Vagina (tissue), 2 donors: ENCODE results near the gene GPC5. TPM values are rescaled to one million over a fixed set of nuclear protein-coding genes. Genes with fewer than 3 reads are reported as not detected.

ENCODE experiments used
- DNase-seq, 2 donors: peaks; one replicate each; pipeline ENCODE4 v3.0.0-alpha.2; 2017; ENCODE audit errors: extremely low spot score in 2 of 2
- H3K27ac ChIP-seq: fragments of 200-600 bp; sonication (generic); one replicate; pipeline ENCODE4 v1.5.1; 2019
- H3K27me3 ChIP-seq: fragments of 200-600 bp; sonication (generic); one replicate; pipeline ENCODE4 v1.5.1; 2019
- H3K36me3 ChIP-seq, 2 donors: fragments of 200-600 bp; sonication (generic); one replicate each; pipeline ENCODE4 v1.5.1; 2017 to 2019
- H3K4me1 ChIP-seq: fragments of 200-600 bp; sonication (generic); one replicate; pipeline ENCODE4 v1.5.1; 2019
- H3K4me3 ChIP-seq, 2 donors: fragments of 200-600 bp; sonication (generic); 1 replicate in 1 of 2; 2 replicates in 1 of 2; pipeline ENCODE4 v1.5.1; 2016 to 2019
- H3K9me3 ChIP-seq: fragments of 200-600 bp; sonication (generic); one replicate; pipeline ENCODE4 v1.5.1; 2019
- CTCF ChIP-seq, 3 experiments: fragments of 450-650 bp in 2 of 3; fragments of 200-600 bp in 1 of 3; sonication (generic) in 1 of 3; IDR thresholded peaks; one replicate each; pipeline ENCODE4 v1.5.1; 2017 to 2019; ENCODE audit warnings: antibody characterized with exemption in 3 of 3, mild to moderate bottlenecking in 2 of 3, moderate library complexity in 2 of 3
- POLR2A ChIP-seq, 2 donors: fragments of 450-650 bp; IDR thresholded peaks; one replicate each; pipeline ENCODE4 v1.6.1; 2017; ENCODE audit warnings: antibody characterized with exemption in 2 of 2, mild to moderate bottlenecking in 2 of 2, moderate library complexity in 2 of 2
- POLR2AphosphoS5 ChIP-seq, 2 donors: sonication (generic); formaldehyde crosslinking; IDR thresholded peaks; one replicate each; pipeline ENCODE4 v1.9.0; 2017; ENCODE audit warnings: antibody characterized with exemption in 2 of 2, mild to moderate bottlenecking in 2 of 2, low read depth in 1 of 2; ENCODE audit not compliant: insufficient read depth in 1 of 2
- intact Hi-C: fragments of 100-400 bp; cut with DNase I; formaldehyde crosslinking; loops from one replicate; pipeline ENCODE4 v1.15.1; 2023
- total RNA-seq: library from RNA; depleted of rRNA; stranded (reverse); fragments of >200 nt; gene quantifications from one replicate; pipeline ENCODE4 v1.2.3, GENCODE V29; 2016

GPC5 gene
- total RNA-seq, 1 donor from 2014 or later = 1.7 TPM

- Histone ChIP-seq H3K27me3 (no peaks in the 10 kb centered on the region), H3K9me3 (no peaks in the 10 kb centered on the region), H3K4me3 (no peak overlapping the region), H3K27ac (no peak overlapping the region), H3K36me3 (no peaks in the 10 kb centered on the region), H3K4me1 (no peaks in the 10 kb centered on the region)
- intact Hi-C loops = no loop called here
- DNase-seq = no peak
- no peak for TF ChIP-seq CTCF (IDR thresholded peaks at IDR 0.05)
- TF ChIP-seq POLR2A (IDR thresholded peaks at IDR 0.05) = no peak
- TF ChIP-seq POLR2AphosphoS5 (IDR thresholded peaks at IDR 0.05; ENCODE audit: insufficient read depth in 1 of 2, low read depth in 1 of 2) = no peak
Observed at GRCh38 chr13:91369441-91369831, 29.0 kb upstream of the GPC5 start.

- no peak for DNase-seq
- no peaks in the 10 kb centered on the region for H3K36me3 ChIP-seq
- no peaks in the 10 kb centered on the region for H3K9me3 ChIP-seq
- TF ChIP-seq POLR2AphosphoS5 (IDR thresholded peaks at IDR 0.05; ENCODE audit: insufficient read depth in 1 of 2, low read depth in 1 of 2) = no peak
- TF ChIP-seq CTCF (IDR thresholded peaks at IDR 0.05) = no peak
- TF ChIP-seq POLR2A (IDR thresholded peaks at IDR 0.05) = no peak
- no peak overlapping the region for H3K27ac ChIP-seq
- H3K4me3 ChIP-seq = no peak overlapping the region
- no peaks in the 10 kb centered on the region for H3K27me3 ChIP-seq
- no peaks in the 10 kb centered on the region for H3K4me1 ChIP-seq
- intact Hi-C loops = no loop called here
Observed at GRCh38 chr13:91370501-91370900, 27.9 kb upstream of the GPC5 start.

- Histone ChIP-seq H3K9me3 (no peaks in the 10 kb centered on the region), H3K4me3 (no peak overlapping the region), H3K27me3 (no peaks in the 10 kb centered on the region), H3K4me1 (no peaks in the 10 kb centered on the region), H3K27ac (no peak overlapping the region), H3K36me3 (no peaks in the 10 kb centered on the region)
- DNase-seq = no peak
- intact Hi-C loops = no loop called here
- TF ChIP-seq POLR2AphosphoS5 (IDR thresholded peaks at IDR 0.05; ENCODE audit: insufficient read depth in 1 of 2, low read depth in 1 of 2) = no peak
- no peak for TF ChIP-seq POLR2A (IDR thresholded peaks at IDR 0.05)
- TF ChIP-seq CTCF (IDR thresholded peaks at IDR 0.05) = no peak
Observed at GRCh38 chr13:91372911-91373310, 25.5 kb upstream of the GPC5 start.

GRCh38 chr13:91375116-91375729 lies 23.2 kb upstream of the GPC5 start:
- Histone ChIP-seq H3K36me3 (no peaks in the 10 kb centered on the region), H3K4me1 (no peaks in the 10 kb centered on the region), H3K4me3 (no peak overlapping the region), H3K27me3 (no peaks in the 10 kb centered on the region), H3K9me3 (no peaks in the 10 kb centered on the region), H3K27ac (no peak overlapping the region)
- TF ChIP-seq POLR2AphosphoS5 (IDR thresholded peaks at IDR 0.05; ENCODE audit: insufficient read depth in 1 of 2, low read depth in 1 of 2) (no peak), POLR2A (IDR thresholded peaks at IDR 0.05) (no peak), CTCF (IDR thresholded peaks at IDR 0.05) (no peak)
- no peak for DNase-seq
- intact Hi-C loops = no loop called here

GRCh38 chr13:91381371-91381770 lies 17.1 kb upstream of the GPC5 start:
- Histone ChIP-seq H3K9me3 (no peaks in the 10 kb centered on the region), H3K27ac (no peak overlapping the region), H3K4me3 (no peak overlapping the region), H3K36me3 (no peaks in the 10 kb centered on the region), H3K27me3 (no peaks in the 10 kb centered on the region), H3K4me1 (no peaks in the 10 kb centered on the region)
- TF ChIP-seq CTCF (IDR thresholded peaks at IDR 0.05) (no peak), POLR2AphosphoS5 (IDR thresholded peaks at IDR 0.05; ENCODE audit: insufficient read depth in 1 of 2, low read depth in 1 of 2) (no peak), POLR2A (IDR thresholded peaks at IDR 0.05) (no peak)
- no peak for DNase-seq
- intact Hi-C loops = no loop called here
